GM04503 (cell line): Measurements from ENCODE around the gene ARID3B.

Source experiments
- DNase-seq: peaks from one replicate; pipeline ENCODE4 v3.0.0-alpha.2; 2012; ENCODE audit warnings: low read depth

Gene ARID3B

DNA sequence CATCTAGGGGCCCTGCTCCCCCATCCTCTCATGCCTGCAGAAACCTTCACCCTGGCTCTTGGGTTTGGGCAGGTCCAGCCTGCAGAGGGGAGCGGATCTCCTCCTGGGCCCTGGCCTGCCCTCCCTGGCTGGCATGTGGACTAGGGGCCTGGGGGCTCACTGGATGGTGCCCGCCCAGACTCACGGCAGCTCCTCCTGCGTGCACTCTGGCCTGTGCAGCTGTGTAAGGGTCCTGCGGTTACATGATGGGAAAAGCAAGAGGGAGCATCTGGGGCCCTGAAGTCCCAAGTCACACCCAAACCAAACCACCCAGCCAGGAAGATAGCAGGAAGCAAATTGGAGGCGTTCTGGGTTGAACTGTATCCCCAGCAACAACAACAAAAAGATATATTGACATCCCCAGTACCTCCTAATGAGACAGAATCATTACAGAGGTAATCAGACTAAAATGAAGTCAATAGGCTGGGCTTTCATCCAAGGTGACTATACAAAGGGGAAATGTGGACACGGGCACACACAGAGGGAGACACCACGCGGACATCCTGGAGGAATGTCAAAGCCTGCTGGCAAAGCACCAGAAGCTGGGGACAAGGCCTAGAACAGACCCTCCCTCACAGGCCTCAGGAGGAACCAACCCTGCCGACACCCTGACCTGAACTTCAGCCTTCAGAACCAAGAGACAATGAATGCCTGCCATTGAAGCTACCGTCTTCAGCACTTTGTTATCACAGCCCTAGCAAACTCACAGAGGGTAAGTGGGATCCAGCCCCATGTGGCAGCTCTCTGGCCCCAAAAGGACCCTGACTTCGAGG lies 64.2 kb downstream of the ARID3B start:
- DNase-seq, result no peak

DNA sequence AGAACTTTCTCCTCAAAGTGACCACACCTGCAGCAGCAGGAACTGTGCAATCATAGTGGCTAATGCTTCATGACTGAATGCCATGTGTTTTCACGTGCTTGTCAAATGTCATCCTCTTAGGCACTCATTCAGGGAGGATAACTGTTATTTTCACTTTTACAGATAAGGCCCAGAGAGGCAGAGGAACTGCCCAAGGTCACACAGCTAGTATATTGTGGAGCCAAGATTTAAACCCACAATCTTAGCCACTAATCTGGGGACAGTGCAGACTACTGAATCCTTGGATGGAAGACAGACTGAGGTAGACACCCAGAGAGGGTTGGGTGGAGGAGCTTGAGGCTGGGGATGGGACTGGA lies 64.8 kb downstream of the ARID3B start:
- DNase-seq, result no peak

DNA sequence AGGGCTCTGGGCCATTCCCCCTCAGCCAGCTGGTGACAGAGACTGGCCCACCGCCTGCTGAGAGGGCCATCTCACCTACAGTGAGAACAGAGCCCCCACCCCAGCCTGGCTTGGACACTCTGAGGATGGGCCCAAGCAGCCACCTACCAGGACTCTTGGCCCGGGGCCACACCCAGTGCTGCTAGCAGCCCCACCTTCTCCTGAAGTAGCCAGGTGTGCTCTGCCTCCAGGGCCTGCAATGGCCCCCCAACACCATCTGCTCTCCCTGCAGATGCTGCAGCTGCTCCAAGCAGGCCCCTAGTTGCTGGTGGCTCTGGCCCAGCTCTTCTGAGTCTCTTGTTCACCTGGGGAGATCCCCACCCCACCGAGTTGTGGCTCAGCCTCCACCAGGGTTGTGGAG lies 67.8 kb downstream of the ARID3B start:
- no peak for DNase-seq

GRCh38 chr15:74609938-74610301 lies 68.9 kb downstream of the ARID3B start:
- DNase-seq, result no peak

GRCh38 chr15:74610302-74610951 lies 69.4 kb downstream of the ARID3B start:
- DNase-seq, result no peak

DNA sequence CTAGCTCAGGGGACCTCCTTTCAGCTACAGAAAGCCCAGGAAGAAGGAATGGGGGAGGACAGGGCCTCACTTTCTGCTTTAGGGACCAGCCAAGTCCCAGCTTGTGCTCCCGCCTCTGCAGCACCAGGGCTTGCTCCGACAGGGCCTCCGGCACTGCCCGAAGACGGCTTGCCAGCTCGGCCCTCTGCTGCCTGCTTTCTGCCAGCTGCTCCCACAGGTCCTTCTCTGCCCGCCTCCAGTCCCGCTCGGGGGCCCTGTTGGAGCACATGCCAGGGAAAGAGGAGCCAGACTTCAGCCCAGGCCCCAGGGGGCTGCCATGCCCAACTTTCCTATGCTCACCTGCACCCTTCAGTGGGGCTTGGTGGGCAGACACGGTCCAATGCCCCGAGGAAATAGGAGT lies 70.3 kb downstream of the ARID3B start:
- no peak for DNase-seq

DNA sequence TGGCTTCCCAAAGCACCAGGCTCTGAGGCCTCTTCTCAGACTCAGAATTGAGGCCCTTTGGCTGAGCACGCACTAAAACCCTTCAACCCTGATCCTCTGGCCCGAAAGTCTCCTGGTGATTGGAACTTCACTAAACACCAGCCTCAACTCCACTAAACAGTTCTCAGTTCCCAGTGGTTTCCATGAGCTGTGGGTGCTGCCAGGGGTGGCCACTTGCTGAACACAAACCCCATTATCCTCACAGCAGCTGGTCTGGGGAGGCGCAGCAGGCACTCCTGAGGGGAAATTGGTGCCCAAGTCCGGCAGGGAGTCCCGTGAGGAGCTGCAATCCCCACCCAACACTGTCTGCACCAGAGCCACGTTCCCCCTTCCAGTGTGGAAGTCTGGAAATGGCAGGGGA lies 70.8 kb downstream of the ARID3B start:
- DNase-seq, result no peak

DNA sequence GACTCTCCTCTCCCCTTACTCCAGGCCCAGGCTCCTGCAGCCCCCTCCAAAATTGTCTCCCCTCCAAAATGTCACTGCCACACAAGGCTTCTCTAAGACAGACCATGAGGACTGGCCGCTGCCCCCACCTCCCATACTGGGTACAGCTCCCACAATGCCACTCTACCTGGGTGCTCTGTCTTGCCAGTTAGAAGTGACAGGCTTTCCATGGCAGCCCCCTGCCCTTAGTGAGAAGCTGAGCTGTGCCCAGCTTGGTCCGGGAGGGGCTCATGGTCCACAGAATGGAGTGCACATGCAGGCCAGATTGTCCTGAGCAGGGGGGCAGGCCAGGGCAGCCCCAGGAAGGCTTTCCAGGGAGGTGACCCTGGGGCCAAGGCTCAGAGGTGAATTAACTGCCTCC lies 71.7 kb downstream of the ARID3B start:
- DNase-seq, result no peak

DNA sequence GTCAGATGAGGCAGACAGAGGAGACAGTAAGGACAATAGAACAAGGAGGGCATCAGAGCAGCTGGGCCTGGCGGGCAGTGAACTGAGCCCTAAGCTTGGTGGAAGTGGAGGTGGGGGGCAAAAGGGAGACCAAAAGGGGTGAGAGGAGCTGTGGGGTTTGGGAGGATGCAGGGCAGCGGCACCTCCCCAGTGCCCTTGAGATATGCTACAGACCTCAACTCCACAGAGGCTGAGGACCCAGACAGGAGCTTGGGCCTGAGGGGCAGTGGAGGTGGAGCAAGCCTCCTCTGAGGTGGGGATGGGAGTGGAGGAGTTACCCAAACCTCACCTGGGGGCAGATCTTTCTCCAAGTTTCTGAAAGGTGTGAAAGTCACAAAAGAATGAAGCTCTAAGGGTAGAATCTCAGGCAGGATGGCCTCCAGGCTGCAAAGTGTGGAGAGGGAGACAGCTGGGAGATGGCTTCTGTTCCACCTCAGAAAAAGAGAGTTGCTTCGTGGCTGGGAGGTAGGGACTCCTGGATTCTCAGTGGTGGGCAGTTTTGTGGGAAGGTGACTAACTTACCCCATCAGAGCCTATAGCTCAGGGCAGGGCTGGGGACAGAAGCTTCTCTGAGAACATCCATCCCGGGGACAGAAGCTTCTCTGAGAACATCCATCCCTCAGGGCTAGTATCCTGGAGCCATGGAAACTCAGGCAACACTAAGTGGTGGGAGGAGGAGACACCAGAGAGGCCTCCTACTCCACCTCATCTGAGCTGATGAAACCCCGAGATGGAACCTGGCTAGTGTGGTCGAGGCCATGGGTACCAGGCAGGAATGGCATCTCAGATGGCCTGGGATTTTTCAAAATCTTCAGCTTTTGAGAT lies 72.3 kb downstream of the ARID3B start:
- DNase-seq, result no peak

- no peak for DNase-seq
Measured at GRCh38 chr15:74613953-74614743, 73.1 kb downstream of the ARID3B start.

- DNase-seq, result peak; percentile 37
Measured at GRCh38 chr15:74614744-74615507, 73.9 kb downstream of the ARID3B start.

DNA sequence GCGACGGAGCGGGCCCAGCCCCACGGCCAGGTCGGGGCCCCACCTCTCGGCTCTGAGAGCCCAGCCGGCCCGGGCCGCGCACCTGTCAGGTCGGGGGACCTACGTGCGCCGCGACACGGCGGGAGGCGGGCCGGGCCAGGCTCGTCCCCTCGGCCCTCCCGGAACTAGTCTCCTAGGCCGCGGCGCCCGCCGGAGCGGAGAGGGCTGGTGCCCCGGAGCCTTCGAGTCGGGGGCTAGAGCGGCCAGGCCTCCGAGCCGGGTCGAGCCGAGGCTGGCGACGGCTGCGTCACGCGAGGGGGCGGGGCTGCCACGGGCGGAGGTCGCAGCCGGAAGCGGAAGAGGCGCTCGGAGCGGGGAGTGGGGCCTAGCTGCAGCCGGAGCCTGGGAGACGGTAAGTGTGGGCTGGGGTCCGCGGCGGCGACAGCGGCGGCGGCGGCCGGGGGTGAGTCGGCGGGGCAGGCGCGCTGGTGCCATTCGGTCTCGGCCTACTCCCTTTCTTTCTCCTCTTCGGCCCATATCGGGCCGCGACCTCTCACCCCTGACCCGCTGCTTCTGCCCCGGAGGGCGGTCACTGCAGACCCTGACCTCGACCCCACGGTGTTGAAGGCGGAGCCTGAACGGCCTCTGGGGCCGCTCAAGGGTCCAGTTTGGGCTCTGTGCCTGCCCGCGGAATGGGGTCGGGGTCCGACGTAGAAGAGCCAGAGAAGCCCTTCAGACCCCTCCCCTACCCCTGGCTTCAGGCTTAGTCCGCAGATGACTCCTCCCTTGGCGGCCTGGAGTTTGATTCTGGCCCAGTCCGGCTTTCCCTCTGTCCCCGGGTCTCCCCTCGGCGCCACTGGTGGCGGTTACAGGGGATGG lies 74.7 kb downstream of the ARID3B start, which contains the start of gene CLK3:
CLK3 (plus strand) TSS at position 329 of the 858 bp plus-strand sequence. CDS start 3,361 bp downstream, outside the sequence.
- DNase-seq, result peak; percentile 44

GRCh38 chr15:74616366-74616939 lies 75.4 kb downstream of the ARID3B start:
- DNase-seq, result no peak

- no peak for DNase-seq
Measured at GRCh38 chr15:74616996-74617395, 76.0 kb downstream of the ARID3B start.

DNA sequence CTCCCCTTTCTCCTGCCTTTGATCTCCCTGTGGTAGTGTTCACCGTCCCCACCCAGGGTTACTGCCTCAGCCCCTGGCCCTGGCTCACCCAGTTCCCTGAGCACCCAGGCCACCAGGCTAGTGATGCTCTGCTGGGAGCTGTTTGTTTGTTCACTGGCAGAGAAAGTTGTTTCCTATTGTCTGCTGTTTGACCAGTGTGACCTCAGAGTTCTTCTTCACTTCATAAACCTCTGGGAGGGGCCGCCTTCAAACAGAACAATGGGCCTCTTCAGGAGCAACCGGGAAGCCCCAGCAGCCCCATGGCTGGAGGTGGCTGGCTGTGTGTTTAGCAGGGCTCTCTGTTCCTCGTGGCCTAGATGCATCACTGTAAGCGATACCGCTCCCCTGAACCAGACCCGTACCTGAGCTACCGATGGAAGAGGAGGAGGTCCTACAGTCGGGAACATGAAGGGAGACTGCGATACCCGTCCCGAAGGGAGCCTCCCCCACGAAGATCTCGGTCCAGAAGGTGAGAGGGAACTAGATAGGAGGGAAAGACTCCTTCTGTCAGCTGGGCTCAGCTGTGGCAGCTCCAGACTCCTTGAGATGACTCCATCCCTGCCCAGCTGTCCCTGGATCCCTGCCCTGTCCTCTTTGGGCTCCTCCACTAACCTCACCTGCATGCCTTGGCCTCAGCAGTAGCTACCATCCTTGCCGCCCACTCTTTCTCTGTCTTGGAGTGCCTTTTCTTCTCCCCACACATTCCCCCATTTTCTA lies 78.0 kb downstream of the ARID3B start:
- no peak for DNase-seq

DNA sequence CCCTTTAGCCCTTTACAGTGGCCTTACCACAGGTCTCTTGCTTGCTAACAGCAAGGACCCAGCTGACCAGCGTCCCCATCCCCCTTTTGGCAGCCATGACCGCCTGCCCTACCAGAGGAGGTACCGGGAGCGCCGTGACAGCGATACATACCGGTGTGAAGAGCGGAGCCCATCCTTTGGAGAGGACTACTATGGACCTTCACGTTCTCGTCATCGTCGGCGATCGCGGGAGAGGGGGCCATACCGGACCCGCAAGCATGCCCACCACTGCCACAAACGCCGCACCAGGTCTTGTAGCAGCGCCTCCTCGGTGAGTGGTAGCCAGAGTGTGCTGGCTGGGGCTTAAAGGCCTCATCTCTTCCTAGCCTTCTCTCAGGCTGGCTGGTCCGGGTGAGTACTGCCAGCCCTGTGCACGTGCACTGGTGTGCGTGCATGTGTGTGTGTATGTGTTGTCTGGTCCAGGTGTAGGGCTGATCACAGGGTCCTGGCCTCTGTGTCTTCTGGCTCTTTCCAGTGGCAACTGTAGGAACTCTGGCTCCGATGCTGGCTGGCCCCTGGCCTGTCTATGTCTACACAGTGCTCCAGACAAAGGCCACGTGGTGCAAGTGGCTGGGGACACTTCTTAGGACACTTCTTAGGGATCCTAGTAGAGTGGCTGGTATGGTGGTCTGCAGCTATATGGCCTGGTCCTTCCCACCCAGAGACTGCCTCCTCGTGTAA lies 79.1 kb downstream of the ARID3B start:
- no peak for DNase-seq

GRCh38 chr15:74620636-74621545 lies 79.9 kb downstream of the ARID3B start:
- DNase-seq, result no peak
